ENCODE data around the gene FLOT2. TPM values are rescaled to one million over a fixed set of nuclear protein-coding genes. Genes with fewer than 3 reads are reported as not detected.
"Not testable (repeated sequence)": the region's sequence is repeated elsewhere in the genome, so short reads cannot be mapped to it uniquely, and the experiment has no call there.

Gene FLOT2
- total RNA-seq, 1 donor from 2014 or later, result 98.8 TPM

DNA sequence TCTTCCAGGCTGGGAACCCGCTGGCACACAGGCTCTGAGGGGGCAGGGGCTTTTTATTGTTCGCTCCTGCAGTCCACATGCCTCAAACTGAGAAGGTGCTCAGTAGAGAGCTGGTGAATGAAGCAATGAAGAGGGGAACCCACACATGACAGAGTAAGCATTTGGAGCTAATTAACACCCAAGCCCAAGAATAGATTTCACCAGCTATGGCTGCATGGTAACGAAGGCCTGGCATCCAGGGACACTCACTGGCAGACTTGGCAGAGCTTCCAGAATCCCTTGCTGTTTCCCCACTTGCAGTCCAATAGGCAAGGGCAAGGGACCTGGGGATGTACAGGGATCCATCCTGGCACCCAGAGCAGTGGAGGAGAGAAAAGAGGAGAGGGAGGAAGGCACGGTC, 12.2 kb downstream of the FLOT2 start:
- no peak overlapping the region for H3K27ac Mint-ChIP-seq

GRCh38 chr17:28883967-28884702, 13.4 kb downstream of the FLOT2 start:
- Mint-ChIP-seq H3K27me3 (ENCODE audit: insufficient read depth) (no peaks in the 10 kb centered on the region), H3K36me3 (ENCODE audit: low read depth) (peaks cover 36% of the 10 kb centered on the region), H3K4me1 (ENCODE audit: low read depth) (peaks cover 4% of the 10 kb centered on the region), H3K9me3 (no peaks in the 10 kb centered on the region), H3K4me3 (no peak overlapping the region), H3K27ac (peak overlapping the region; percentile 50)
- no peak for DNase-seq (ENCODE audit: low spot score)
- intact Hi-C loops (cut with micrococcal nuclease), result no loop called here

More for the DNA sequence above, 12.2 kb downstream of the FLOT2 start:
- peaks cover 10% of the 10 kb centered on the region for H3K4me1 Mint-ChIP-seq (ENCODE audit: low read depth)
- DNase-seq (ENCODE audit: low spot score), result no peak
- no peaks in the 10 kb centered on the region for H3K9me3 Mint-ChIP-seq
- H3K27me3 Mint-ChIP-seq (ENCODE audit: insufficient read depth), result no peaks in the 10 kb centered on the region
- H3K36me3 Mint-ChIP-seq (ENCODE audit: low read depth), result peaks cover 31% of the 10 kb centered on the region
- no peak overlapping the region for H3K4me3 Mint-ChIP-seq
- intact Hi-C loops (cut with micrococcal nuclease), result no loop called here

DNA sequence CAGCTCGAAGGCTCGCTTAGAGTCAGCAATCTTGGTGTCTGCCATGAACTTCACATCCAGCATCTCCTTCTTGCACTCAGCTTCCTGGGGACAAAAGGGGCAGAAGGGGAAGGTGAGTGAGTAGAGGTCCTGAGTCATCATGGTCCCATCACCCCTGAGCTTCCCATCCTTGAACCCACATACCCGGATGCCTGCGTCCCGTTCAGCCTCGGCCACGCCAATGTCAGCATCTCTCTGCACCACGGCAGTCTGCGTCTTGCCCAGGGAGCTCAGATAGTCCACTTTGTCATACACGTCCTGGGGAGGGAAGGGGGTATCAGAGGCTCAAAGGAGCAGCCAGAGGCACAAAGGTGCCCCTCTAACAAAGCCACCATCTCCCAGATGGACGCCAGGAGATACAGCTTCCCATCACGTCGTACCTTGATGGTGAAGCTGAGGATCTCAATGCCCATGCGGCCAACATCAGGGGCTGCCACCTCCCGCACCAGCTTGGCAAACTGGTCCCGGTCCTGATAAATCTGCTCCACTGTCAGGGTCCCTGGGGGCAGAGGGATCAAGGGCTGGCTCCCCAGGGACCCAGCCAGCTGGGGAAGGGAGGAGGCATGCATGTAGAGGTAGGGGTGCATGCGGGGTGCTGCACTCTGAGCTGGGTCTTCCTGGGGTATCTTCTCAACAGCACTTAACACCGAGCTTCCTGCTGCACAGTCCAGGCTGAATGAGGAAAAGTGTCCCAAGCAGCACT, 15.2 kb downstream of the FLOT2 start:
- Mint-ChIP-seq H3K36me3 (ENCODE audit: low read depth) (peaks cover 49% of the 10 kb centered on the region), H3K27ac (no peak overlapping the region), H3K27me3 (ENCODE audit: insufficient read depth) (no peaks in the 10 kb centered on the region), H3K9me3 (no peaks in the 10 kb centered on the region), H3K4me3 (no peak overlapping the region), H3K4me1 (ENCODE audit: low read depth) (peaks cover 8% of the 10 kb centered on the region)
- intact Hi-C loops (cut with micrococcal nuclease), result no loop called here
- no peak for DNase-seq (ENCODE audit: low spot score)

DNA sequence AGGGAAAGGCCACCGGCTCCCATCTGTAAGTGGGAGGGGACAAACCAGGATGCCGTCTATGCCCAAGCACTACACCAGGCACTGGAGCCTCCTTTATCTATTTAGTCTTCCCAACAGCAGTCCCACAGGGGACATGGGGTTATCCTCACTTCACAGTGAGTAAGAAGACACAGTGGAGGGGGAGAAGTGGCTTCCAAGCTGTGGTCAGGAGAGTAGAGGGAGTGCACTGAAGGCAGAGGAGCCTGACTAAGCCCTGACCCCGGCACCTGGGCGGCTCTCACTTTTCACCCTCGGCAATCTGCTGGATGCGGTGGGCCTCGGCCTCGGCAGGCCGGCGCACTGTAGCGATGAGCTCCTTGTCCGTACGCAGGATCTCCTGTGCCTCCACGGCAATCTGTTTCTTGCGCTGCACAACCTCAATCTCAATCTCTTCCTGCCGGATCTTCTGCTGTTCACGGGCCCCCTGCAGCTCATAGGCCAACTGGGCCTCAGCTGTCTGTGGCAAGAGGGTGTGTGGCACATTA, 15.9 kb downstream of the FLOT2 start:
- peaks cover 46% of the 10 kb centered on the region for H3K36me3 Mint-ChIP-seq (ENCODE audit: low read depth)
- H3K27ac Mint-ChIP-seq, result no peak overlapping the region
- H3K27me3 Mint-ChIP-seq (ENCODE audit: insufficient read depth), result no peaks in the 10 kb centered on the region
- DNase-seq (ENCODE audit: low spot score), result no peak
- no peaks in the 10 kb centered on the region for H3K9me3 Mint-ChIP-seq
- intact Hi-C loops (cut with micrococcal nuclease), result no loop called here
- H3K4me1 Mint-ChIP-seq (ENCODE audit: low read depth), result peaks cover 10% of the 10 kb centered on the region
- H3K4me3 Mint-ChIP-seq, result no peak overlapping the region

GRCh38 chr17:28880572-28880945, 17.0 kb downstream of the FLOT2 start:
- Mint-ChIP-seq H3K36me3 (ENCODE audit: low read depth) (peaks cover 42% of the 10 kb centered on the region), H3K4me1 (ENCODE audit: low read depth) (peaks cover 20% of the 10 kb centered on the region)

DNA sequence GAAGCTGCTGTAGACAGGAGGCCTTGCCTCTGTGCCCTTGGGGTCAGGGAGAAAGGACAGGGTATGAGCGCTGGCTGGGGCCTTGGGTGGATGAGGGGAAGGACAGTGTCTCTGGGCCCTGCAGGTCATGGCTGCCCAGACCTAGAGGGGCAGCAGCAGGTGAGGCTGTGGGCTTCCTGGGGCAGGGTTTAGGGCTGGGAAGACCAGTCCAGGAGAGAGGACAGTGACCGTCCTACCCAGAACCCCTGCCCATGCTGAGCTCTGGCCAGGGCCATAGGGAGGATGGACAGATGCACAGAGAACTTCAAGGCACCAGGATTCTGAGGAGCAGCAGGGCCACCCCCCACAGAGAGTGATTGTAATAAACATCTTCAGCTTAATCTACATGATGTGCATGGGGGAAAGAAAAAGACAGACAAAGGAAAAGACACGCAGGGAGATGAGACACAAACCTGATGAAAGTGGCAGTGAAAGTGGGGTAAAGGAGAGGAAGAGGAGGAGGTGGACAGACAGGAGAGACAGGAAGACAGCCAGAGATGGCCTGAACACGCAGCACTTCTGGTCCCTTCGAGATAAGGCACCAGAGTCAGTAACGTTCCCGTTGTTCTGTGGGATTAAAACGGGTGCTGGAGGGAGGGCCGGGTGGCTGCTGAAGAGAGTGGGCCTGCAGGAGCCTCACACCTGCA, 17.5 kb downstream of the FLOT2 start:
- Mint-ChIP-seq H3K9me3 (no peaks in the 10 kb centered on the region), H3K4me3 (no peak overlapping the region), H3K36me3 (ENCODE audit: low read depth) (peaks cover 40% of the 10 kb centered on the region), H3K4me1 (ENCODE audit: low read depth) (peaks cover 20% of the 10 kb centered on the region), H3K27me3 (ENCODE audit: insufficient read depth) (no peaks in the 10 kb centered on the region), H3K27ac (no peak overlapping the region)
- no peak for DNase-seq (ENCODE audit: low spot score)
- intact Hi-C loops (cut with micrococcal nuclease), result no loop called here

More at GRCh38 chr17:28880572-28880945, 17.0 kb downstream of the FLOT2 start:
- Mint-ChIP-seq H3K9me3 (no peaks in the 10 kb centered on the region), H3K27ac (no peak overlapping the region), H3K27me3 (ENCODE audit: insufficient read depth) (no peaks in the 10 kb centered on the region), H3K4me3 (no peak overlapping the region)
- intact Hi-C loops (cut with micrococcal nuclease), result no loop called here
- DNase-seq (ENCODE audit: low spot score), result no peak

GRCh38 chr17:28878981-28879380, 18.6 kb downstream of the FLOT2 start:
- H3K27ac Mint-ChIP-seq, result no peak overlapping the region
- peaks cover 35% of the 10 kb centered on the region for H3K36me3 Mint-ChIP-seq (ENCODE audit: low read depth)
- intact Hi-C loops (cut with micrococcal nuclease), result no loop called here
- H3K4me1 Mint-ChIP-seq (ENCODE audit: low read depth), result peaks cover 17% of the 10 kb centered on the region
- no peaks in the 10 kb centered on the region for H3K9me3 Mint-ChIP-seq
- no peak overlapping the region for H3K4me3 Mint-ChIP-seq
- DNase-seq (ENCODE audit: low spot score), result no peak
- H3K27me3 Mint-ChIP-seq (ENCODE audit: insufficient read depth), result no peaks in the 10 kb centered on the region

DNA sequence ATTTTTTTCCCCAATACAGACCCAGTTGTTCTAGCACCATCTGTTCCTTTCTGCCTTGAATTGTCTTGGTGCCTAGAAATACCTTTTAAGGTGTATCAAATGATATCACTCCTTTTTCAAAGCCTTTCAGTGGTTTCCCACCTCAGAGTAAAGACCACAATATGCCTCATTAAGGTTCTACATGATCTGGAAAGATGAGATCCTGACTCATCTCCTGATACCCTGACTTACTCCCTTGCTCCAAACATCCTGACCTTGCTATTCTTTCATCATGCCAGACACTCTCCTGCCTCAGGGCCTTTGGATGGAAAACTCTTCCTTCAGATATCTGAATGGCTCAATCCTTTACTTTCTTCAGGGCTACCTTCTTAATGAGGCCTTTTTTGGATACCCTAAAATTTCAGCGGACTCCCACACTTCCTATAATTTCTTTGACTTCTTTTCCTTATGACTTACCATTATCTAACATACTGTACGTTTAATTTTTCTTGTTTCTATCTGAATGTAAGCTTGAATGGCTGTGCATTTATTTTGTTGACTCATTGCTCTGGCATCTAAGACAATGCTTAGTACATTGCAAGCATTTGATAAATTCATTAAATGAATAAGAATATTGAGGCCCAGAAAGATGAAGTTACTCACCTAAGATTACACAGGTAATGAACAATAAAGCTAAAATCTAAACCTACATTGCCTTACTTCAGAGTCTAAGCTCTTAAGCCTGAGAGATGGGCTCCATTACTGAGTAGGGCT, 19.2 kb downstream of the FLOT2 start:
- H3K36me3 Mint-ChIP-seq (ENCODE audit: low read depth), result peaks cover 34% of the 10 kb centered on the region
- H3K27ac Mint-ChIP-seq, result peak overlapping the region; percentile 13
- H3K9me3 Mint-ChIP-seq, result no peaks in the 10 kb centered on the region
- intact Hi-C loops (cut with micrococcal nuclease), result no loop called here
- no peak overlapping the region for H3K4me3 Mint-ChIP-seq
- peaks cover 17% of the 10 kb centered on the region for H3K4me1 Mint-ChIP-seq (ENCODE audit: low read depth)
- DNase-seq (ENCODE audit: low spot score), result no peak
- H3K27me3 Mint-ChIP-seq (ENCODE audit: insufficient read depth), result no peaks in the 10 kb centered on the region

DNA sequence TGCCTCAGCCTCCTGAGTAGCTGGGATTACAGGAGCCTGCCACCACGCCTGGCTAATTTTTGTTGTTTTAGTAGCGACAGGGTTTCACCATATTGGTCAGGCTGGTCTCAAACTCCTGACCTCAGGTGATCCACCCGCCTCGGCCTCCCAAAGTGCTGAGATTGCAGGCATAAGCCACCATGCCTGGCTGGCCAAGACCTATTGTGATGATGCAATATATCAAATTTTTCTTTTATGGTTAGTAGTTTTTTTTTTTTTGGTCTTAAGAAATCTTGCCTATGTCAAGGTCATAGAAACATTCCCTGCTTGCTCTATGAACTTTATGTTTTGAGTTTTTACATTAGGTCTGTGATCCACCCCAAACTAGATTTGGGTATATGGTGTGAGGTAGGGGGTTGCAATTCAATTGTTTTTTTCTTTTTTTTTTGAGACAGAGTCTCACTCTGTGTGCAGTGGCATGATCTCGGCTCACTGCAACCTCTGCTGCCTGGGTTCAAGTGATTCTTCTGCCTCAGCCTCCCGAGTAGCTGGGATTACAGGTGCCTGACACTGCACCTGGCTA, 20.3 kb downstream of the FLOT2 start:
- H3K9me3 Mint-ChIP-seq; H3K4me3 Mint-ChIP-seq; H3K27ac Mint-ChIP-seq; H3K27me3 Mint-ChIP-seq (ENCODE audit: insufficient read depth); DNase-seq (ENCODE audit: low spot score); intact Hi-C loops (cut with micrococcal nuclease): not testable (repeated sequence)
- peaks cover 17% of the 10 kb centered on the region for H3K4me1 Mint-ChIP-seq (ENCODE audit: low read depth)
- H3K36me3 Mint-ChIP-seq (ENCODE audit: low read depth), result peaks cover 24% of the 10 kb centered on the region

DNA sequence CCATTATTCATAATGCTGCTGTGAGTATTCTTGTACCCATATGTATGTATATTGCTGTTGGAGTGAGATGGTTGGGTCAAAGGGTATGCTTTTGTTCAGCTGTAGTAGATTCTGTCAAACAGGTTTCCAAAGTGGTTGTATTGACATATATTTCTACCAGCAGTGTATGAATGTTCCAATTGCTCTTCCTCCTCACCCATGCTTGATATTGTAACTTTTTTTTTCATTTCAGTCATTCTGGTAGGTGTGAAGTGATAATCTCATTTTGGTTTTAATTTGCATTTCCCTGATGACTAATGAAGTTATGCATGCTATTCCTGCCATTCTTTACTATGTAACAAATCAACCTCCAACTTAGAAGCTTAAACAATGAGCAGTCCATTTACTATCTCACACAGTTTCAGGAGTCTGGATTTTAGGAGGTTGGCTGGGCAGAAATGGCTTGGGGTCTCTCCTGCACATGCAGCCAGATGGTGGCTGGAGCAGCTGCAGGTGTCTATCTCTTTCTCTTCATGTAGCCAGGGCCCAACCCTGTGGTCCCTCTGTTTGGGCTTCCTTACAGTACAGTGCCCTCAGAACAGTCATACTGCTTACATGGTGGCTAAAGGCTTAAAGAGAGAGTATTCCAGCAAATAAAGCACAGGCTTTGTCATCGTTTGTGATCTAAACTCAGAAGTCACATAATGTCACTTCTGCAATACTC, 21.5 kb downstream of the FLOT2 start:
- DNase-seq (ENCODE audit: low spot score), result no peak
- H3K9me3 Mint-ChIP-seq, result no peaks in the 10 kb centered on the region
- no peaks in the 10 kb centered on the region for H3K27me3 Mint-ChIP-seq (ENCODE audit: insufficient read depth)
- peaks cover 22% of the 10 kb centered on the region for H3K4me1 Mint-ChIP-seq (ENCODE audit: low read depth)
- no peak overlapping the region for H3K4me3 Mint-ChIP-seq
- intact Hi-C loops (cut with micrococcal nuclease), result no loop called here
- H3K36me3 Mint-ChIP-seq (ENCODE audit: low read depth), result peaks cover 19% of the 10 kb centered on the region
- H3K27ac Mint-ChIP-seq, result no peak overlapping the region

GRCh38 chr17:28874750-28875149, 22.8 kb downstream of the FLOT2 start:
- H3K9me3 Mint-ChIP-seq, result no peaks in the 10 kb centered on the region
- H3K27me3 Mint-ChIP-seq (ENCODE audit: insufficient read depth), result no peaks in the 10 kb centered on the region
- no peak overlapping the region for H3K4me3 Mint-ChIP-seq
- DNase-seq (ENCODE audit: low spot score), result no peak
- intact Hi-C loops (cut with micrococcal nuclease), result no loop called here
- H3K27ac Mint-ChIP-seq, result no peak overlapping the region
- H3K36me3 Mint-ChIP-seq (ENCODE audit: low read depth), result peaks cover 16% of the 10 kb centered on the region
- peaks cover 24% of the 10 kb centered on the region for H3K4me1 Mint-ChIP-seq (ENCODE audit: low read depth)

GRCh38 chr17:28873839-28874238, 23.7 kb downstream of the FLOT2 start:
- peaks cover 24% of the 10 kb centered on the region for H3K4me1 Mint-ChIP-seq (ENCODE audit: low read depth)
- no peak overlapping the region for H3K4me3 Mint-ChIP-seq
- intact Hi-C loops (cut with micrococcal nuclease), result no loop called here
- H3K36me3 Mint-ChIP-seq (ENCODE audit: low read depth), result peaks cover 12% of the 10 kb centered on the region
- H3K9me3 Mint-ChIP-seq, result no peaks in the 10 kb centered on the region
- no peak for DNase-seq (ENCODE audit: low spot score)
- H3K27ac Mint-ChIP-seq, result no peak overlapping the region
- no peaks in the 10 kb centered on the region for H3K27me3 Mint-ChIP-seq (ENCODE audit: insufficient read depth)
